Stimulated activated memory B cell treated with anti-CD40 and anti-IgM and Interleukin-4, amounts not matched to agents 10 μg/mL and 1 μg/mL and 100 μg/mL, for 72 hours (primary cell): ENCODE measurements around the gene NSFL1C.
A peak's percentile ranks its signal among the peaks of the same experiment; 100 is the strongest.

Source experiments
- ATAC-seq: fragments of 150-1000 bp; cut with Tn5 transposase; 2 replicates; pipeline ENCODE4 v1.10.0; 2021
- H3K27ac Mint-ChIP-seq: one replicate; pipeline ENCODE4 v1.8.0; 2022; ENCODE audit warnings: mild to moderate bottlenecking, mixed read lengths
- H3K27me3 Mint-ChIP-seq: one replicate; pipeline ENCODE4 v1.8.0; 2022; ENCODE audit warnings: mixed read lengths
- H3K36me3 Mint-ChIP-seq: one replicate; pipeline ENCODE4 v1.8.0; 2022; ENCODE audit warnings: mixed read lengths
- H3K4me1 Mint-ChIP-seq: one replicate; pipeline ENCODE4 v1.8.0; 2022; ENCODE audit warnings: mixed read lengths
- H3K4me3 Mint-ChIP-seq: one replicate; pipeline ENCODE4 v1.8.0; 2022; ENCODE audit warnings: mild to moderate bottlenecking, moderate library complexity, mixed read lengths
- H3K9me3 Mint-ChIP-seq: one replicate; pipeline ENCODE4 v1.8.0; 2022; ENCODE audit warnings: mixed read lengths

The NSFL1C gene

DNA sequence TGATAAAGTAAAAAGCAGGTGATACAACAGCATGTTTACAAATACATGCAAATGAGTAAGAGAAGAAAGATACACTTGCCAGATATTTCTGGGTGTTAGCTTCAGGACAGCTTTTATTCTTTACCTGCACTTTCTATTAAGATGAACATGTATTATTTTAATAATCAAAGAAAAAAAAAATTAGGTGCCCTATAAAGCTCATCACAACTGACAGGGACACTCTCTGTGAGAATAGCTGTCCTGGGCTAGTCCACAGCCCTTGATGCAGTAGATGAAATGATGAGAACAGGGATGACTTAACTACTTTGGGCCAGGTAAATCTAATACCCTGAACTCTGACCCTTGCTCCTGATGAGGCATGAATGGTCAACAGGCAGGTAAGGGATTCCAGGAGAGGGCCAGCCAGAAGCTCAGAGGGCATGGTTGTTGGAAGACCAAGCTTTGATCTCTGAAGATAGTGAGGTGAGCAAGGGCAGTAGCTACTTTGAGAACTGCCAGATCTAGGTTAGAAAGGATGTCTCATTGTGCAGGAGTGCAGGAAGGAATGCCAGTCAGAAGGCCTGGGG lies 15.6 kb downstream of the NSFL1C start:
- no peaks in the 10 kb centered on the region for H3K27me3 Mint-ChIP-seq
- ATAC-seq = no peak
- no peaks in the 10 kb centered on the region for H3K4me1 Mint-ChIP-seq
- H3K9me3 Mint-ChIP-seq = no peaks in the 10 kb centered on the region
- H3K27ac Mint-ChIP-seq = no peak overlapping the region
- peaks cover 61% of the 10 kb centered on the region for H3K36me3 Mint-ChIP-seq
- H3K4me3 Mint-ChIP-seq = no peak overlapping the region

- peaks cover 61% of the 10 kb centered on the region for H3K36me3 Mint-ChIP-seq
- H3K27me3 Mint-ChIP-seq = no peaks in the 10 kb centered on the region
- no peak overlapping the region for H3K27ac Mint-ChIP-seq
- no peak for ATAC-seq
- no peaks in the 10 kb centered on the region for H3K4me1 Mint-ChIP-seq
- H3K4me3 Mint-ChIP-seq = no peak overlapping the region
- H3K9me3 Mint-ChIP-seq = no peaks in the 10 kb centered on the region
These were observed 17.3 kb downstream of the NSFL1C start for GRCh38 chr20:1449370-1449769.

- Mint-ChIP-seq H3K27me3 (no peaks in the 10 kb centered on the region), H3K4me3 (no peak overlapping the region), H3K4me1 (no peaks in the 10 kb centered on the region), H3K27ac (no peak overlapping the region), H3K36me3 (peaks cover 62% of the 10 kb centered on the region), H3K9me3 (no peaks in the 10 kb centered on the region)
- ATAC-seq = no peak
These were observed 18.5 kb downstream of the NSFL1C start for GRCh38 chr20:1448081-1448620.

DNA sequence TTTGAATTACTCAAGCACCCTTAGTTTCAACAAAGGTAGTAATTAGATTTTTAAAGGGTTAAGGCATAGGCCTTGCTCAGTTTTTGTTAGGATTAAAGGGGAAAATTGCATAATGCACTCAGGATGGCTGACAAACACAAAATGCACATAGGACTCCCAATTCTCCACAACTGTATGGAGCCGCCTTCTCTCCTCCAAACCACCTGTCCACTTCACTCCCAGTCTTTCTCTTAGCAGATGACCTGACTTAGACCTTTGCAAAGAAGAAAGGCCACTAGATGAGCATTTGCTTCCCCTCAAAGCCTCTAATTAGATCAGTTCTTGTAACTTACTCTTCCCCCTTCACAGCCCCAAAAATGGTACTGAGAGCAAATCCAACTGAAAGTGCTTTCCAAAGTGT lies 20.1 kb downstream of the NSFL1C start:
- no peaks in the 10 kb centered on the region for H3K4me1 Mint-ChIP-seq
- H3K27me3 Mint-ChIP-seq = no peaks in the 10 kb centered on the region
- no peak overlapping the region for H3K27ac Mint-ChIP-seq
- H3K36me3 Mint-ChIP-seq = peaks cover 62% of the 10 kb centered on the region
- no peaks in the 10 kb centered on the region for H3K9me3 Mint-ChIP-seq
- no peak for ATAC-seq
- H3K4me3 Mint-ChIP-seq = no peak overlapping the region

GRCh38 chr20:1443085-1443484 lies 23.6 kb downstream of the NSFL1C start:
- Mint-ChIP-seq H3K27me3 (no peaks in the 10 kb centered on the region), H3K4me1 (peaks cover 5% of the 10 kb centered on the region), H3K36me3 (peaks cover 56% of the 10 kb centered on the region), H3K9me3 (no peaks in the 10 kb centered on the region), H3K4me3 (no peak overlapping the region), H3K27ac (no peak overlapping the region)
- no peak for ATAC-seq

- no peaks in the 10 kb centered on the region for H3K9me3 Mint-ChIP-seq
- H3K27me3 Mint-ChIP-seq = no peaks in the 10 kb centered on the region
- no peak for ATAC-seq
- no peak overlapping the region for H3K27ac Mint-ChIP-seq
- no peak overlapping the region for H3K4me3 Mint-ChIP-seq
- peaks cover 8% of the 10 kb centered on the region for H3K4me1 Mint-ChIP-seq
- H3K36me3 Mint-ChIP-seq = peaks cover 55% of the 10 kb centered on the region
These were observed 24.3 kb downstream of the NSFL1C start for GRCh38 chr20:1442304-1442703.

GRCh38 chr20:1441133-1441532 lies 25.5 kb downstream of the NSFL1C start:
- H3K27me3 Mint-ChIP-seq = no peaks in the 10 kb centered on the region
- no peak for ATAC-seq
- no peak overlapping the region for H3K27ac Mint-ChIP-seq
- peaks cover 13% of the 10 kb centered on the region for H3K4me1 Mint-ChIP-seq
- no peaks in the 10 kb centered on the region for H3K9me3 Mint-ChIP-seq
- peaks cover 54% of the 10 kb centered on the region for H3K36me3 Mint-ChIP-seq
- H3K4me3 Mint-ChIP-seq = no peak overlapping the region

- no peak for ATAC-seq
- H3K27ac Mint-ChIP-seq = peak overlapping the region; percentile 52
- H3K36me3 Mint-ChIP-seq = peaks cover 43% of the 10 kb centered on the region
These were observed 26.6 kb downstream of the NSFL1C start for GRCh38 chr20:1440024-1440423.

DNA sequence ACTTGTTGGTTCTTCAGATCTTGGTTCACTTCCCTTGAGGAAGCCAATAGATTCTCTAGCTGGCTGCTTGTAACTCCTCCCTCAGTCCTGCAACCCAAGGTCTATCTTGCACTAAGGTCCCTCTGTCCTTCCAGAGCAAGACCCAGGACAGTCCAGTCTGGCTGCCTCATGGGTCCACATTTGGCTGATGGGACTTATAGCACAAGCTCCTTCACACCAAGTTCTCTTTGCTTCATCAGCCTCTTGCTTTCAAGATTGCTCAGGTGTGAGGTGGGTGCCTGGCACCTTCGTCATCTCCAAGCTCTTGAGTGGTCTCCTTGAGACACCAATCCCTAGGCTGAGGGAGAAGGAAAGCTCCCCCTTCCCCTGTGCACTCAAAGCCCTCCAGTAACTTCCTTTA lies 28.3 kb downstream of the NSFL1C start:
- Mint-ChIP-seq H3K4me3 (no peak overlapping the region), H3K9me3 (no peaks in the 10 kb centered on the region), H3K4me1 (peaks cover 27% of the 10 kb centered on the region), H3K27ac (no peak overlapping the region), H3K36me3 (peaks cover 31% of the 10 kb centered on the region), H3K27me3 (no peaks in the 10 kb centered on the region)
- no peak for ATAC-seq

More at GRCh38 chr20:1440024-1440423, 26.6 kb downstream of the NSFL1C start:
- H3K27me3 Mint-ChIP-seq = no peaks in the 10 kb centered on the region
- H3K9me3 Mint-ChIP-seq = no peaks in the 10 kb centered on the region
- H3K4me3 Mint-ChIP-seq = no peak overlapping the region
- H3K4me1 Mint-ChIP-seq = peaks cover 18% of the 10 kb centered on the region

GRCh38 chr20:1437235-1437904 lies 29.3 kb downstream of the NSFL1C start:
- H3K36me3 Mint-ChIP-seq = peaks cover 23% of the 10 kb centered on the region
- H3K4me3 Mint-ChIP-seq = no peak overlapping the region
- no peaks in the 10 kb centered on the region for H3K27me3 Mint-ChIP-seq
- no peak overlapping the region for H3K27ac Mint-ChIP-seq
- ATAC-seq = no peak
- H3K4me1 Mint-ChIP-seq = peaks cover 33% of the 10 kb centered on the region
- H3K9me3 Mint-ChIP-seq = no peaks in the 10 kb centered on the region

GRCh38 chr20:1436263-1436662 lies 30.4 kb downstream of the NSFL1C start:
- Mint-ChIP-seq H3K27me3 (no peaks in the 10 kb centered on the region), H3K27ac (no peak overlapping the region), H3K4me3 (no peak overlapping the region), H3K36me3 (peaks cover 13% of the 10 kb centered on the region), H3K4me1 (peaks cover 44% of the 10 kb centered on the region), H3K9me3 (no peaks in the 10 kb centered on the region)
- no peak for ATAC-seq

GRCh38 chr20:1435337-1435699 lies 31.3 kb downstream of the NSFL1C start:
- H3K9me3 Mint-ChIP-seq = no peaks in the 10 kb centered on the region
- peaks cover 47% of the 10 kb centered on the region for H3K4me1 Mint-ChIP-seq
- H3K36me3 Mint-ChIP-seq = peaks cover 12% of the 10 kb centered on the region
- no peak for ATAC-seq
- no peaks in the 10 kb centered on the region for H3K27me3 Mint-ChIP-seq
- peak overlapping the region; percentile 22 for H3K27ac Mint-ChIP-seq
- no peak overlapping the region for H3K4me3 Mint-ChIP-seq

DNA sequence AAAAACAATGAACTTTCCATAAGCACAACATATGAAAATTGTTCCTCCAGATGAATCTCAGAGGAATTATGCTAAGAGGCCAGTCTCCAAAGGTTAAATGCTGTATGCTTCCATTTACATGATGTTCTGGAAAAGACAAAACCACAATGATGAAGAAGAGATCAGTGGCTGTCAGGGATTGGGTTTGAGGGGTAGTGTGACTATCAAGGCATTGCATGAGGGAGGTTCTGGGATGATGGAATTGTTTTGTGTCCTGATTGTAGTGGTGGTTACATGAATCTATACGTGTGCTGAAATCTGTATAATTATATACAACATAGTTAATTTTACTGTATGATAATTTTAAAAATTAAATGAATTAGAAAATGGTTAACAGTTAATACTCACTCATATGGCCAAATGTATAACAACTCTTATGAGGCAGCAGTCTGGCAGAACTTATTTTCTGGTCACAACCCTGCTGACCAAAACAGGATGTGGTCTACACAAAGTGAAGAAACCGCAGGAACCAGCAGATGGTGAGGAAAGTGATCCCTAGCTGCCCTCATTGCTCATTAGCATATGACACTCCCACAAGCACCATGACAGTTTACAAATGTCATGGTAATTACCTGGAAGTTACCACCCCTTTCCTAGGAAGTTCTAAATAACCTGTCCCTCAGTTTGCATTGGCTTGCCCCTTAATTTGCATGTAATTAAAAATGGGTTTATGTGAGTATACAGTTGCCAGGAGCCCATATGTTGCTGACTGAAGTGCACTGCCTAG lies 31.9 kb downstream of the NSFL1C start:
- no peak overlapping the region for H3K4me3 Mint-ChIP-seq
- ATAC-seq = peak; percentile 95
- H3K9me3 Mint-ChIP-seq = no peaks in the 10 kb centered on the region
- peaks cover 47% of the 10 kb centered on the region for H3K4me1 Mint-ChIP-seq
- no peaks in the 10 kb centered on the region for H3K27me3 Mint-ChIP-seq
- H3K27ac Mint-ChIP-seq = peak overlapping the region; percentile 22
- H3K36me3 Mint-ChIP-seq = peaks cover 7% of the 10 kb centered on the region

DNA sequence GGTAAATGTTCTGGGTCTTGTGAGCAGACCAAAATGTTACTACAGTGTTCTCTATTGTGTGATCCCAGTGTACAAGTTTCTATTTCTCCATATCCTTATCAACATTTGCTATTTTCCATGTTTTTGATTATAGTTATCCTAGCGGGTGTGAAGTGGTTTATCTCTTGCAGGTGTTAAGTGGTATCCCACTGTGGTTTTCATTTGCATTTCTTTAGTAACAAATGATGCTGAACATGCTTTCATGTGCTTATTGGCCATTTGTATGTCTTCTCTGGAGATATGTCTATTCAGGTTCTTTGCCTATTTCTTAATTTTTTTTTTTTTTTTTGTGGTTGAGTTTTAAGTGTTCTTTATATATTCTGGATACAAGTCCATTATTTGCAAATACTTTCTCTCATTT lies 35.5 kb downstream of the NSFL1C start:
- Mint-ChIP-seq H3K4me3 (no peak overlapping the region), H3K27ac (no peak overlapping the region), H3K4me1 (peaks cover 34% of the 10 kb centered on the region), H3K9me3 (no peaks in the 10 kb centered on the region), H3K27me3 (no peaks in the 10 kb centered on the region), H3K36me3 (peaks cover 5% of the 10 kb centered on the region)
- no peak for ATAC-seq

DNA sequence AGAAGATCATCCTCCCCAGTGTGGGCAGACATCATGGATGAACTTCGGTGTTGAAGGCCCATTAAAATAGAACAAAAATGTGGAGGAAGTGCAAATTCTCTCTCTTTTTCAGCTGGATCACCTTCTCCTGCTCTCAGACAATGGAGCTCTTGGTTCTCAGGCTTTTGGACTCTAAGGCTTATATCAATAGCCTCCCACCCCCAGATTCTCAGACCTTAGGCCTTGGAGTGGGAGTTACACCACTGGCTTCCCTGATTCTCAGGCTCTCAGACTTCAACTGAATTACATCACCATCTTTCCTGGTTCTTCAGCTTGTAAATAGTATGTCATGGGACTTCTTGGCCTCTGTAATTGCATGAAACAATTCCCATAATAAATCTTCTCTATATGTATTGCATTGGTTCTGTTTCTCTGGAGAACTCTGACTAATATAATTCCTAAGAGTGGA lies 36.6 kb downstream of the NSFL1C start:
- Mint-ChIP-seq H3K36me3 (peaks cover 5% of the 10 kb centered on the region), H3K27me3 (no peaks in the 10 kb centered on the region), H3K27ac (no peak overlapping the region), H3K4me1 (peaks cover 30% of the 10 kb centered on the region), H3K4me3 (no peak overlapping the region), H3K9me3 (no peaks in the 10 kb centered on the region)
- no peak for ATAC-seq
